Testis (tissue), 2 donors: ENCODE results near the gene COL25A1.

Experiments
- POLR2A ChIP-seq: fragments of 450-650 bp; IDR thresholded peaks from one replicate; pipeline ENCODE4 v1.6.1; 2017; ENCODE audit warnings: antibody characterized with exemption, mild to moderate bottlenecking, moderate library complexity
- TF ChIP-seq, protein P1 (sequence below), 3 experiments: fragments of 450-650 bp in 2 of 3; fragments of 200-600 bp in 1 of 3; sonication (generic) in 1 of 3; IDR thresholded peaks; one replicate each; pipeline ENCODE4 v1.5.1; 2016 to 2019; ENCODE audit warnings: antibody characterized with exemption in 3 of 3, mild to moderate bottlenecking in 2 of 3, moderate library complexity in 1 of 3

DNA sequence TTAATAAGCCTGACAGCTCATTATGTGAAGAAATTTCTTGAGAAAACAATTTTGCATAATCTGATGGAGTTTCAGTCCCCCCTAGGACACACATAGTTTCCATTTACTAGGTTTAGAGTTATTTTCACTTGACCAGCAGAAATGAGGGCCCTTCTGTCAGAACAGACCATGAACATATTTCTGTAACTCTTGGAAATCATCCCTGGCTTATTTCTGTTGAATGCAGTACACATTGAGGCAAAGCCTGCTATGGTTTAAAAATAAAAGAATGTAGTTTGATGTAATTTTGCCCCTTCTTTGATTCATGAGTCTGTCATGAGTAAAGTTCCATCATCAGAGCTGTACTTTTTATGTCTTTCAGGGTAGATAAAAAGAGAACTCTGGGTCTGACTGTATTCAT, 435.0 kb downstream of the COL25A1 start:
- no peak for TF ChIP-seq POLR2A
- TF ChIP-seq, protein P1, sequence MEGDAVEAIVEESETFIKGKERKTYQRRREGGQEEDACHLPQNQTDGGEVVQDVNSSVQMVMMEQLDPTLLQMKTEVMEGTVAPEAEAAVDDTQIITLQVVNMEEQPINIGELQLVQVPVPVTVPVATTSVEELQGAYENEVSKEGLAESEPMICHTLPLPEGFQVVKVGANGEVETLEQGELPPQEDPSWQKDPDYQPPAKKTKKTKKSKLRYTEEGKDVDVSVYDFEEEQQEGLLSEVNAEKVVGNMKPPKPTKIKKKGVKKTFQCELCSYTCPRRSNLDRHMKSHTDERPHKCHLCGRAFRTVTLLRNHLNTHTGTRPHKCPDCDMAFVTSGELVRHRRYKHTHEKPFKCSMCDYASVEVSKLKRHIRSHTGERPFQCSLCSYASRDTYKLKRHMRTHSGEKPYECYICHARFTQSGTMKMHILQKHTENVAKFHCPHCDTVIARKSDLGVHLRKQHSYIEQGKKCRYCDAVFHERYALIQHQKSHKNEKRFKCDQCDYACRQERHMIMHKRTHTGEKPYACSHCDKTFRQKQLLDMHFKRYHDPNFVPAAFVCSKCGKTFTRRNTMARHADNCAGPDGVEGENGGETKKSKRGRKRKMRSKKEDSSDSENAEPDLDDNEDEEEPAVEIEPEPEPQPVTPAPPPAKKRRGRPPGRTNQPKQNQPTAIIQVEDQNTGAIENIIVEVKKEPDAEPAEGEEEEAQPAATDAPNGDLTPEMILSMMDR (IDR thresholded peaks at IDR 0.05) = no peak
